ENCODE data around the gene ZCCHC7. TPM values are rescaled to one million over a fixed set of nuclear protein-coding genes. Genes with fewer than 3 reads are reported as not detected.

ZCCHC7 gene
- total and polyA plus RNA-seq, 10 of the 15 experiments (the other 5 are each of a cell fraction or from before 2014, with no cell fraction given), result 42.9 to 178 (median 53.3) TPM

DNA sequence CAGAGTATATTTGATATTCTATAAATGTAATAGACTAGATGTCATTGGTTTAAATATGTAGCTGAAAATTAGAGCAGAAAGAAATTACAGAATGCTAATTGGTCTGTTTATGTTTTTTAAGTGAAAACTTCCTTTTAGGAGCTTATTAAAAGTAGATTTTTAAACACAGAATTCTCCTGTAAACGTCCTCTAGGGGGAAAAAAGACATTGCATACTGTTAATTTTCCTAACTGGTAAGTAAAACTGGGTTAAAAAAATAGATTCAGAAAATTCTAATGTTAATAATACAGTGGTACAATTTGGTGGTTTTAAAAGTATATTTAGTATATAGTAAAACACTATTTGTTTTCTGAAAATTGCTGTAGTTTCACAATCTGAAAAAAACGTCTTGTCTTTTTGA is 59.8 kb downstream of the ZCCHC7 start:
- CTCF ChIA-PET, result interaction anchor here (0.7 to 2.0 kb wide), 2 partner anchors 9 to 159 kb away, joined by 3 to 9 read pairs; no protein-coding TSS in a partner anchor
- WGBS (ENCODE audit: insufficient coverage, insufficient replicate concordance, low lambda C conversion rate, missing lambda C conversion rate), result 98% methylated on average over 2 of the region's 2 CpGs
- FAIRE-seq, result no peak
- BruUV-seq (replicated peaks), result no TSS peak
- Histone ChIP-seq H3K27ac (ENCODE audit: control insufficient read depth, insufficient read depth) (no peak overlapping the region), H3K4me1 (ENCODE audit: control insufficient read depth, insufficient read depth, low read length) (no peaks in the 10 kb centered on the region; the same call in 1 of the 2 replicates), H3K27me3 (replicated peaks in 1 of 2; ENCODE audit: control insufficient read depth in 2 of 2, insufficient read depth in 2 of 2, low read length in 1 of 2) (no peaks in the 10 kb centered on the region), H3K9me3 (replicated peaks; ENCODE audit: control insufficient read depth, insufficient read depth, low read length) (peaks cover 4% of the 10 kb centered on the region; the same call in 2 of the 3 replicates), H3K79me2 (ENCODE audit: control insufficient read depth, insufficient read depth, low read length) (peaks cover 27% of the 10 kb centered on the region), H3K4me3 (no peak overlapping the region), H3K9ac (ENCODE audit: control insufficient read depth, insufficient read depth, low read length) (no peak overlapping the region), H3K4me2 (ENCODE audit: control insufficient read depth, insufficient read depth) (no peak overlapping the region), H3K36me3 (ENCODE audit: control insufficient read depth in 2 of 2, insufficient read depth in 2 of 2, low read length in 1 of 2) (no peaks in the 10 kb centered on the region; a peak in 2 of 4 replicates), H2AFZ (ENCODE audit: control insufficient read depth, low read depth, low read length) (no peak overlapping the region), H4K20me1 (ENCODE audit: control insufficient read depth, insufficient read depth) (no peaks in the 10 kb centered on the region)
- POLR2A ChIA-PET, result no interaction called here
- in situ Hi-C loops (cut with MboI) (no loop called here), intact Hi-C loops (cut with micrococcal nuclease; ENCODE audit: unreplicated experiment) (no loop called here)
- no peak for DNase-seq (ENCODE audit: low read depth, low spot score)
- TF ChIP-seq SPI1 (IDR thresholded peaks at IDR 0.05; ENCODE audit: borderline replicate concordance, insufficient read depth, low read depth, low read length) (no peak), HCFC1 (IDR thresholded peaks at IDR 0.05; ENCODE audit: low read length) (no peak), IKZF2 (IDR thresholded peaks at IDR 0.05) (no peak), BRCA1 (IDR thresholded peaks at IDR 0.05; ENCODE audit: low read depth, low read length) (no peak), GABPA (IDR thresholded peaks at IDR 0.05; ENCODE audit: low read depth) (no peak), EP300 (IDR thresholded peaks at IDR 0.05; ENCODE audit: borderline replicate concordance in 1 of 2, control insufficient read depth in 1 of 2, low read depth in 2 of 2, low read length in 2 of 2) (no peak), HDGF (IDR thresholded peaks at IDR 0.05) (no peak), CBX3 (IDR thresholded peaks at IDR 0.05; ENCODE audit: borderline replicate concordance, low read depth) (no peak), IKZF1 (conservative IDR thresholded peaks at IDR 0.05) (no peak), ESRRA (IDR thresholded peaks at IDR 0.05; ENCODE audit: low read length) (no peak), DPF2 (IDR thresholded peaks at IDR 0.05) (no peak)
- TF ChIP-seq, protein P1, sequence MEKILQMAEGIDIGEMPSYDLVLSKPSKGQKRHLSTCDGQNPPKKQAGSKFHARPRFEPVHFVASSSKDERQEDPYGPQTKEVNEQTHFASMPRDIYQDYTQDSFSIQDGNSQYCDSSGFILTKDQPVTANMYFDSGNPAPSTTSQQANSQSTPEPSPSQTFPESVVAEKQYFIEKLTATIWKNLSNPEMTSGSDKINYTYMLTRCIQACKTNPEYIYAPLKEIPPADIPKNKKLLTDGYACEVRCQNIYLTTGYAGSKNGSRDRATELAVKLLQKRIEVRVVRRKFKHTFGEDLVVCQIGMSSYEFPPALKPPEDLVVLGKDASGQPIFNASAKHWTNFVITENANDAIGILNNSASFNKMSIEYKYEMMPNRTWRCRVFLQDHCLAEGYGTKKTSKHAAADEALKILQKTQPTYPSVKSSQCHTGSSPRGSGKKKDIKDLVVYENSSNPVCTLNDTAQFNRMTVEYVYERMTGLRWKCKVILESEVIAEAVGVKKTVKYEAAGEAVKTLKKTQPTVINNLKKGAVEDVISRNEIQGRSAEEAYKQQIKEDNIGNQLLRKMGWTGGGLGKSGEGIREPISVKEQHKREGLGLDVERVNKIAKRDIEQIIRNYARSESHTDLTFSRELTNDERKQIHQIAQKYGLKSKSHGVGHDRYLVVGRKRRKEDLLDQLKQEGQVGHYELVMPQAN (conservative IDR thresholded peaks at IDR 0.05), result no peak
- SMC1A ChIA-PET (ENCODE audit: uncharacterized antibody, unreplicated experiment), result interaction anchor here (0.6 to 3.2 kb wide), 11 partner anchors 10 to 122 kb away, joined by 3 to 19 read pairs (median 5); no protein-coding TSS in a partner anchor
- RAD21 ChIA-PET (ENCODE audit: unreplicated experiment), result interaction anchor here (0.8 to 2.0 kb wide), 3 partner anchors 10 to 45 kb away, joined by 3 to 4 read pairs (median 3); no protein-coding TSS in a partner anchor
- no peak for ATAC-seq

Data from GM12878 (cell line).